ENCODE results near the gene GPD1.
"Not testable (repeated sequence)": the region's sequence is repeated elsewhere in the genome, so short reads cannot be mapped to it uniquely, and the experiment has no call there.

The GPD1 gene

DNA sequence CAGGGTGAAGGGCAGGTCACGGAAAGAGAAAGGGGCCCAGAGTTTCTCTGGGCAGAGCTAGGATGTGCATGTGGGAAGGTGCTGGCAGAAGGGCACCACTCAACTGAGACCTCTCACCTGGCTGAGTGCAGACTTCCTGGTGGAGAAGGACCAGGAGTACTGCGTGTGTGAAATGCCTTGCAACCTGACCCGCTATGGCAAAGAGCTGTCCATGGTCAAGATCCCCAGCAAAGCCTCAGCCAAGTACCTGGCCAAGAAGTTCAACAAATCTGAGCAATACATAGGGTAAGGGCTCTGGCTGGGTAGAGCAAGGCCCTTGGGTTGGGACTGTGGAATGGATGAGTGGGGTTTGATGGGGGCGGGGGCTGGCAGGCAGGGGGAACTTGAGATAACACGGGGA lies 24.0 kb upstream of the GPD1 start:
- 100% methylated on average over 5 of the region's 5 CpGs for WGBS (ENCODE audit: insufficient coverage)
- H3K36me3 ChIP-seq (ENCODE audit: control insufficient read depth in 4 of 4, insufficient read depth in 4 of 4, low read length in 3 of 4) = no peaks in the 10 kb centered on the region
- H3K4me3 ChIP-seq (ENCODE audit: control insufficient read depth in 1 of 7, extremely low read depth in 1 of 7, insufficient read depth in 4 of 7, low read depth in 2 of 7, low read length in 6 of 7) = no peak overlapping the region
- DNase-seq = no peak
- peaks cover 0 to 8% (median 5%) of the 10 kb centered on the region in 4 experiments for H3K4me1 ChIP-seq (ENCODE audit: control extremely low read depth in 1 of 4, control insufficient read depth in 4 of 4, insufficient read depth in 4 of 4, low read length in 3 of 4)
- peaks cover 0 to 2% (median 0%) of the 10 kb centered on the region in 5 experiments for H3K27me3 ChIP-seq (replicated peaks in 2 of 5; ENCODE audit: control insufficient read depth in 4 of 5, insufficient read depth in 5 of 5, low read length in 4 of 5)
- ChIA-PET POLR2A (interaction anchor here (0.5 kb wide), 1 partner anchor 949 kb away, joined by 4 read pairs; no protein-coding TSS in a partner anchor), CTCF (interaction anchor here (1.2 to 6.9 kb wide), 5 partner anchors 10 to 134 kb away, joined by 3 to 33 read pairs (median 11); partner anchors contain the start of gene COX14)
- H3K9me3 ChIP-seq (ENCODE audit: control extremely low read depth in 1 of 5, control insufficient read depth in 4 of 5, insufficient read depth in 2 of 5, low read depth in 1 of 5, low read length in 4 of 5) = no peaks in the 10 kb centered on the region
- no peak overlapping the region for H3K27ac ChIP-seq (ENCODE audit: insufficient read depth in 1 of 2, low read depth in 1 of 2, low read length in 2 of 2, poor library complexity in 1 of 2, severe bottlenecking in 2 of 2)

- no peak for DNase-seq
- ChIA-PET POLR2A (no interaction called here), CTCF (no interaction called here)
- Histone ChIP-seq H3K27me3 (replicated peaks in 2 of 5; ENCODE audit: control insufficient read depth in 4 of 5, insufficient read depth in 5 of 5, low read length in 4 of 5) (no peaks in the 10 kb centered on the region), H3K4me1 (ENCODE audit: control extremely low read depth in 1 of 4, control insufficient read depth in 4 of 4, insufficient read depth in 4 of 4, low read length in 3 of 4) (peaks cover 4 to 15% (median 10%) of the 10 kb centered on the region in 4 experiments), H3K27ac (ENCODE audit: insufficient read depth in 1 of 2, low read depth in 1 of 2, low read length in 2 of 2, poor library complexity in 1 of 2, severe bottlenecking in 2 of 2) (no peak overlapping the region), H3K9me3 (ENCODE audit: control extremely low read depth in 1 of 5, control insufficient read depth in 4 of 5, insufficient read depth in 2 of 5, low read depth in 1 of 5, low read length in 4 of 5) (no peaks in the 10 kb centered on the region), H3K4me3 (ENCODE audit: control insufficient read depth in 1 of 7, extremely low read depth in 1 of 7, insufficient read depth in 4 of 7, low read depth in 2 of 7, low read length in 6 of 7) (no peak overlapping the region), H3K36me3 (ENCODE audit: control insufficient read depth in 4 of 4, insufficient read depth in 4 of 4, low read length in 3 of 4) (no peaks in the 10 kb centered on the region)
- 75% methylated on average over 27 of the region's 46 CpGs for WGBS (ENCODE audit: insufficient coverage)
These were observed 22.6 kb upstream of the GPD1 start for GRCh38 chr12:50081096-50081808.

GRCh38 chr12:50082644-50083043 lies 21.2 kb upstream of the GPD1 start:
- WGBS (ENCODE audit: insufficient coverage) = 98% methylated on average over 5 of the region's 7 CpGs
- H3K27me3 ChIP-seq (replicated peaks in 2 of 5; ENCODE audit: control insufficient read depth in 4 of 5, insufficient read depth in 5 of 5, low read length in 4 of 5) = no peaks in the 10 kb centered on the region
- CTCF ChIA-PET = interaction anchor here (0.6 to 10.4 kb wide), 7 partner anchors 9 to 233 kb away, joined by 3 to 168 read pairs (median 4); partner anchors contain the start of genes COX14 and GPD1
- peaks cover 9 to 12% (median 11%) of the 10 kb centered on the region in 4 experiments for H3K36me3 ChIP-seq (ENCODE audit: control insufficient read depth in 4 of 4, insufficient read depth in 4 of 4, low read length in 3 of 4)
- POLR2A ChIA-PET = no interaction called here
- no peak overlapping the region for H3K4me3 ChIP-seq (ENCODE audit: control insufficient read depth in 1 of 7, extremely low read depth in 1 of 7, insufficient read depth in 4 of 7, low read depth in 2 of 7, low read length in 6 of 7)
- H3K27ac ChIP-seq (ENCODE audit: insufficient read depth in 1 of 2, low read depth in 1 of 2, low read length in 2 of 2, poor library complexity in 1 of 2, severe bottlenecking in 2 of 2) = no peak overlapping the region
- no peaks in the 10 kb centered on the region for H3K9me3 ChIP-seq (ENCODE audit: control extremely low read depth in 1 of 5, control insufficient read depth in 4 of 5, insufficient read depth in 2 of 5, low read depth in 1 of 5, low read length in 4 of 5)
- DNase-seq = no peak
- peaks cover 4 to 15% (median 10%) of the 10 kb centered on the region in 4 experiments for H3K4me1 ChIP-seq (ENCODE audit: control extremely low read depth in 1 of 4, control insufficient read depth in 4 of 4, insufficient read depth in 4 of 4, low read length in 3 of 4)

DNA sequence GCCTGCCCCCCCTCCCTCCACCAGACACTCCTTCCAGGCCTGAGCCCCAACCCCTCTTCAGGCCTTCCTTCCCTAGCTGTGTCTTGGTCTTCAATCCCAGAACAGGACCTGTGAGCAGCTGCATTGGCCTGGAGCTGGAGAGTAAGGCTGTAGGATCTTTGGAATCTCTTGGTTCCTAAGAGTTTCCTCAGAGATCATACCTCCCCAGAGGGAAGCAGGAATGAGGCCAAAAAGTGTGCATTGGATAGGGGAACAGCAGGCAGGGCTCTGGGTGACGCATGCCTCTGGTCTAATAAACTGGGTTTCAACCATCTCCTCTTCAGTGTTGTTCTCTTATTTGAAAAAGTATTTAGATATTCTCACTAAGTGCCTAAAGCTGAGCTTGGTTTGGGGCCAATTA lies 20.5 kb upstream of the GPD1 start:
- H3K9me3 ChIP-seq (ENCODE audit: control extremely low read depth in 1 of 5, control insufficient read depth in 4 of 5, insufficient read depth in 2 of 5, low read depth in 1 of 5, low read length in 4 of 5) = no peaks in the 10 kb centered on the region
- H3K4me1 ChIP-seq (ENCODE audit: control extremely low read depth in 1 of 4, control insufficient read depth in 4 of 4, insufficient read depth in 4 of 4, low read length in 3 of 4) = peaks cover 4 to 15% (median 10%) of the 10 kb centered on the region in 4 experiments
- POLR2A ChIA-PET = no interaction called here
- DNase-seq = no peak
- H3K4me3 ChIP-seq (ENCODE audit: control insufficient read depth in 1 of 7, extremely low read depth in 1 of 7, insufficient read depth in 4 of 7, low read depth in 2 of 7, low read length in 6 of 7) = no peak overlapping the region
- WGBS (ENCODE audit: insufficient coverage) = 100% methylated on average over 1 of the region's 1 CpG
- CTCF ChIA-PET = interaction anchor here (0.9 to 10.4 kb wide), 9 partner anchors 8 to 117 kb away, joined by 3 to 168 read pairs (median 4); partner anchors contain the start of genes COX14 and GPD1
- H3K27me3 ChIP-seq (replicated peaks in 2 of 5; ENCODE audit: control insufficient read depth in 4 of 5, insufficient read depth in 5 of 5, low read length in 4 of 5) = no peaks in the 10 kb centered on the region
- no peak overlapping the region for H3K27ac ChIP-seq (ENCODE audit: insufficient read depth in 1 of 2, low read depth in 1 of 2, low read length in 2 of 2, poor library complexity in 1 of 2, severe bottlenecking in 2 of 2)
- peaks cover 9 to 18% (median 14%) of the 10 kb centered on the region in 4 experiments for H3K36me3 ChIP-seq (ENCODE audit: control insufficient read depth in 4 of 4, insufficient read depth in 4 of 4, low read length in 3 of 4)

- peak overlapping the region; percentile 21 to 99 (median 94) for H3K4me3 ChIP-seq (ENCODE audit: control insufficient read depth in 1 of 7, extremely low read depth in 1 of 7, insufficient read depth in 4 of 7, low read depth in 2 of 7, low read length in 6 of 7)
- not testable (repeated sequence) for H3K9me3 ChIP-seq (ENCODE audit: control extremely low read depth in 1 of 5, control insufficient read depth in 4 of 5, insufficient read depth in 2 of 5, low read depth in 1 of 5, low read length in 4 of 5); DNase-seq; H3K27me3 ChIP-seq (replicated peaks in 2 of 5; ENCODE audit: control insufficient read depth in 4 of 5, insufficient read depth in 5 of 5, low read length in 4 of 5)
- peak overlapping the region; percentile 64 to 85 for H3K27ac ChIP-seq (ENCODE audit: insufficient read depth in 1 of 2, low read depth in 1 of 2, low read length in 2 of 2, poor library complexity in 1 of 2, severe bottlenecking in 2 of 2)
- ChIA-PET CTCF (interaction anchor here (0.6 to 10.4 kb wide), 14 partner anchors 10 to 240 kb away, joined by 3 to 168 read pairs (median 4); partner anchors contain the start of genes CERS5, COX14 and GPD1), POLR2A (interaction anchor here (0.6 to 1.8 kb wide), 4 partner anchors 28 to 93 kb away, joined by 3 to 10 read pairs (median 5); partner anchors contain the start of genes CERS5 and COX14)
- H3K4me1 ChIP-seq (ENCODE audit: control extremely low read depth in 1 of 4, control insufficient read depth in 4 of 4, insufficient read depth in 4 of 4, low read length in 3 of 4) = peaks cover 4 to 15% (median 10%) of the 10 kb centered on the region in 4 experiments
- H3K36me3 ChIP-seq (ENCODE audit: control insufficient read depth in 4 of 4, insufficient read depth in 4 of 4, low read length in 3 of 4) = peaks cover 11 to 28% (median 21%) of the 10 kb centered on the region in 4 experiments
- WGBS (ENCODE audit: insufficient coverage) = 7% methylated on average over 3 of the region's 7 CpGs
These were observed 19.4 kb upstream of the GPD1 start for GRCh38 chr12:50084409-50084774.

GRCh38 chr12:50084775-50085614 lies 18.8 kb upstream of the GPD1 start, which contains the start of gene SMARCD1:
Gene SMARCD1, plus strand, starts transcription at chr12:50085342. Its CDS starts 28 bp downstream, at chr12:50085370.
- Histone ChIP-seq H3K4me1 (ENCODE audit: control extremely low read depth in 1 of 4, control insufficient read depth in 4 of 4, insufficient read depth in 4 of 4, low read length in 3 of 4) (peaks cover 4 to 15% (median 10%) of the 10 kb centered on the region in 4 experiments), H3K27me3 (replicated peaks in 2 of 5; ENCODE audit: control insufficient read depth in 4 of 5, insufficient read depth in 5 of 5, low read length in 4 of 5) (no peaks in the 10 kb centered on the region), H3K27ac (ENCODE audit: insufficient read depth in 1 of 2, low read depth in 1 of 2, low read length in 2 of 2, poor library complexity in 1 of 2, severe bottlenecking in 2 of 2) (peak within 1 kb of the TSS; percentile 64 to 85), H3K9me3 (ENCODE audit: control extremely low read depth in 1 of 5, control insufficient read depth in 4 of 5, insufficient read depth in 2 of 5, low read depth in 1 of 5, low read length in 4 of 5) (no peaks in the 10 kb centered on the region), H3K4me3 (ENCODE audit: control insufficient read depth in 1 of 7, extremely low read depth in 1 of 7, insufficient read depth in 4 of 7, low read depth in 2 of 7, low read length in 6 of 7) (peak within 1 kb of the TSS; percentile 42 to 99 (median 94)), H3K36me3 (ENCODE audit: control insufficient read depth in 4 of 4, insufficient read depth in 4 of 4, low read length in 3 of 4) (peaks cover 13 to 34% (median 27%) of the 10 kb centered on the region in 4 experiments)
- 0% methylated on average over 47 of the region's 69 CpGs for WGBS (ENCODE audit: insufficient coverage)
- ChIA-PET POLR2A (interaction anchor here (0.6 to 1.8 kb wide), 5 partner anchors 11 to 92 kb away, joined by 3 to 10 read pairs (median 5); partner anchors contain the start of genes CERS5 and COX14), CTCF (interaction anchor here (0.6 to 10.4 kb wide), 17 partner anchors 10 to 241 kb away, joined by 3 to 168 read pairs (median 3); partner anchors contain the start of genes CERS5, COX14 and GPD1)
- peak; percentile 92 to 97 (median 94) for DNase-seq
